HepG2 (cell line): ENCODE results near the gene GLB1L. TPM values are rescaled to one million over a fixed set of nuclear protein-coding genes. Genes with fewer than 3 reads are reported as not detected.

Experiments
- ATAC-seq: fragments of 200-7000 bp; cut with Tn5 transposase; 3 replicates; pipeline ENCODE4 v1.9.1; 2020; ENCODE audit warnings: mild to moderate bottlenecking, moderate library complexity
- BruUV-seq: library from RNA; stranded (reverse); fragments of 400-500 nt; replicated peaks from 2 replicates; lab custom pipeline; 2021; lab: Mats Ljungman, UMichigan
- CTCF ChIA-PET: fragments of 300-600 bp; formaldehyde crosslinking; extraction: SDS; loops from one replicate; lab custom pipeline; 2021; ENCODE audit warnings: low total read pairs, inconsistent platforms, low intra/inter-chr PET ratio; lab: Yijun Ruan, JAX
- POLR2A ChIA-PET: fragments of 350-600 bp; sonication (Branson Sonifier 250); formaldehyde crosslinking; loops from one replicate; lab custom pipeline; 2020; ENCODE audit warnings: antibody characterized with exemption, inconsistent platforms; lab: Yijun Ruan, JAX
- DNase-seq: peaks from one replicate; pipeline ENCODE4 v3.0.0-alpha.2; 2015; ENCODE audit warnings: low spot score
- FAIRE-seq: peaks from 3 replicates; lab custom pipeline; 2011; peaks lifted over from hg19 to GRCh38; lab: Jason Lieb, UNC
- H2AFZ ChIP-seq: one replicate; pipeline ENCODE4 v1.6.1; 2011; ENCODE audit warnings: low read length, inconsistent platforms
- H3K27ac ChIP-seq: fragments of 300-600 bp; 3 replicates; pipeline ENCODE4 v1.8.0; 2011; ENCODE audit warnings: mixed run types, mild to moderate bottlenecking, mixed read lengths, low read length, inconsistent platforms; ENCODE audit not compliant: insufficient read depth; ENCODE audit errors: extremely low read length
- H3K27me3 ChIP-seq, 2 experiments: fragments of 200-600 bp in 1 of 2; 2 replicates in 1 of 2; 3 replicates in 1 of 2; pipeline versions ENCODE4 v1.6.0 to v1.8.0; 2011; ENCODE audit warnings: low read length in 2 of 2, mild to moderate bottlenecking in 2 of 2, moderate library complexity in 2 of 2, inconsistent platforms in 1 of 2; ENCODE audit not compliant: insufficient read depth in 2 of 2, control insufficient read depth in 1 of 2
- H3K36me3 ChIP-seq, 2 experiments: fragments of 200-600 bp in 1 of 2; replicated peaks in 1 of 2; 2 replicates in 1 of 2; 3 replicates in 1 of 2; pipeline versions ENCODE4 v1.5.1 to v1.8.0; 2011; ENCODE audit warnings: low read length in 2 of 2, inconsistent platforms in 1 of 2; ENCODE audit not compliant: insufficient read depth in 2 of 2, control insufficient read depth in 1 of 2
- H3K4me1 ChIP-seq: 2 replicates; pipeline ENCODE4 v1.5.1; 2012; ENCODE audit warnings: low read length, inconsistent platforms; ENCODE audit not compliant: insufficient read depth
- H3K4me2 ChIP-seq: 2 replicates; pipeline ENCODE4 v1.6.0; 2011; ENCODE audit warnings: low read depth, low read length, inconsistent platforms
- H3K4me3 ChIP-seq, 3 experiments: fragments of 200-600 bp in 1 of 3; sonication (generic), shearing (Covaris generic) in 1 of 3; replicated peaks in 1 of 3; 2 replicates each; pipeline ENCODE4 v1.5.1; 2011 to 2016; ENCODE audit warnings: low read length in 3 of 3, inconsistent platforms in 2 of 3, low read depth in 2 of 3, mild to moderate bottlenecking in 2 of 3, control low read depth in 1 of 3, mixed read lengths in 1 of 3; ENCODE audit not compliant: insufficient read depth in 1 of 3
- H3K79me2 ChIP-seq: one replicate; pipeline ENCODE4 v1.6.1; 2011; ENCODE audit warnings: low read length, inconsistent platforms; ENCODE audit not compliant: insufficient read depth
- H3K9ac ChIP-seq: 2 replicates; pipeline ENCODE4 v1.6.0; 2011; ENCODE audit warnings: mild to moderate bottlenecking, low read depth, low read length, inconsistent platforms; ENCODE audit not compliant: insufficient read depth
- H3K9me3 ChIP-seq: 2 replicates; pipeline ENCODE4 v1.5.1; 2012; ENCODE audit warnings: mild to moderate bottlenecking, low read length
- H4K20me1 ChIP-seq: 2 replicates; pipeline ENCODE4 v1.6.0; 2011; ENCODE audit warnings: inconsistent platforms, mild to moderate bottlenecking, low read length, moderate library complexity; ENCODE audit not compliant: insufficient read depth
- BHLHE40 ChIP-seq: IDR thresholded peaks from 2 replicates; pipeline ENCODE4 v1.6.1; 2011; ENCODE audit warnings: low read length, improper control_type of control experiment
- BRCA1 ChIP-seq: sonication (generic); formaldehyde crosslinking; IDR thresholded peaks from 2 replicates; pipeline ENCODE4 v1.4.0; 2020; ENCODE audit warnings: missing genetic modification reagents
- KDM3A ChIP-seq: IDR thresholded peaks from 2 replicates; pipeline ENCODE4 v1.6.1; 2018; ENCODE audit warnings: low read depth, missing compliant biosample characterization
- MIXL1 ChIP-seq: IDR thresholded peaks from 2 replicates; pipeline ENCODE4 v1.6.1; 2016
- NR0B2 ChIP-seq: sonication (generic); formaldehyde crosslinking; IDR thresholded peaks from 2 replicates; pipeline ENCODE4 v1.4.0; 2020; ENCODE audit warnings: mild to moderate bottlenecking, missing genetic modification reagents
- PTBP1 ChIP-seq: fragments of 200-400 bp; formaldehyde crosslinking; IDR thresholded peaks from 2 replicates; pipeline ENCODE4 v1.6.1; 2018; ENCODE audit warnings: low read length, low read depth; ENCODE audit not compliant: poor library complexity, severe bottlenecking
- SPEN ChIP-seq: sonication (generic); formaldehyde crosslinking; IDR thresholded peaks from 2 replicates; pipeline ENCODE4 v1.5.1; 2020; ENCODE audit warnings: low read depth, mild to moderate bottlenecking, missing genetic modification reagents
- ZBTB33 ChIP-seq: sonication (generic); formaldehyde crosslinking; IDR thresholded peaks from 2 replicates; pipeline ENCODE4 v1.4.0; 2020; ENCODE audit warnings: missing genetic modification reagents
- ZNF224 ChIP-seq: sonication (generic); formaldehyde crosslinking; IDR thresholded peaks from 2 replicates; pipeline ENCODE4 v1.5.0; 2020; ENCODE audit warnings: mild to moderate bottlenecking, missing genetic modification reagents
- ZNF354B ChIP-seq: sonication (generic); formaldehyde crosslinking; IDR thresholded peaks from 2 replicates; pipeline ENCODE4 v1.8.0; 2022; ENCODE audit warnings: mild to moderate bottlenecking, missing genetic modification reagents
- ZNF512 ChIP-seq: sonication (generic); formaldehyde crosslinking; IDR thresholded peaks from 2 replicates; pipeline ENCODE4 v1.4.0; 2020; ENCODE audit warnings: mild to moderate bottlenecking, missing genetic modification reagents
- ZNF724P ChIP-seq: sonication (generic); formaldehyde crosslinking; IDR thresholded peaks from 2 replicates; pipeline ENCODE4 v1.8.0; 2022; ENCODE audit warnings: missing genetic modification reagents, borderline replicate concordance
- ZNF740 ChIP-seq: sonication (generic); formaldehyde crosslinking; IDR thresholded peaks from 2 replicates; pipeline ENCODE4 v1.4.0; 2020; ENCODE audit warnings: missing genetic modification reagents
- ZNF781 ChIP-seq: sonication (generic); formaldehyde crosslinking; IDR thresholded peaks from 2 replicates; pipeline ENCODE4 v1.5.1; 2020; ENCODE audit warnings: borderline replicate concordance, mild to moderate bottlenecking, missing genetic modification reagents; ENCODE audit errors: not compliant biosample characterization
- ZNF790 ChIP-seq: sonication (generic); formaldehyde crosslinking; IDR thresholded peaks from 2 replicates; pipeline ENCODE4 v1.8.0; 2022; ENCODE audit warnings: missing genetic modification reagents, mild to moderate bottlenecking, borderline replicate concordance
- WGBS: methylation state at CpG from one replicate; pipeline ENCODE4 v1.1.6; 2017; ENCODE audit warnings: low lambda C conversion rate; 5-methylcytosine and 5-hydroxymethylcytosine counted together
- in situ Hi-C: cut with HindIII; loops from 2 replicates; pipeline ENCODE4 v1.10.0; 2017; ENCODE audit warnings: low pct_unique_long_range_greater_than_20kb; ENCODE audit not compliant: extremely low pct_ligation_motif_present
- intact Hi-C: fragments of 100-400 bp; cut with micrococcal nuclease; formaldehyde crosslinking; loops from one replicate; pipeline ENCODE4 v1.10.0; 2022; ENCODE audit not compliant: unreplicated experiment
- polyA plus RNA-seq, 8 experiments: library from polyadenylated mRNA; depleted of rRNA in 3 of 8; stranded (reverse) in 7 of 8; unstranded in 1 of 8; fragments of >200 nt; fragmentation: Illumina TruSeq in 4 of 8; extraction: Trizol in 4 of 8; gene quantifications; 2 replicates each; pipeline versions ENCODE4 v1.2.1 to v1.2.3, GENCODE V29; 2011 to 2016; ENCODE audit warnings: low read depth in 4 of 8, missing spikeins in 1 of 8, mixed read lengths in 1 of 8; ENCODE audit not compliant: insufficient read depth in 1 of 8
- total RNA-seq, 5 experiments: library from RNA; depleted of rRNA; stranded (reverse); fragments of >200 nt; fragmentation: Illumina TruSeq; extraction: Trizol; gene quantifications; 2 replicates each; pipeline ENCODE4 v1.2.3, GENCODE V29; 2016; ENCODE audit warnings: low read depth in 1 of 5

Gene GLB1L
- total and polyA plus RNA-seq, 2 of the 13 experiments (the other 11 are each of a cell fraction or from before 2014, with no cell fraction given), result 6.8 to 7.3 TPM

- peak; percentile 87; the same call in 1 of the 2 replicates for TF ChIP-seq ZNF224 (CRISPR knock-in tag)
- peak; percentile 57 for TF ChIP-seq PTBP1
- no peak for TF ChIP-seq ZNF354B (CRISPR knock-in tag)
- no peak for TF ChIP-seq ZNF512 (CRISPR knock-in tag)
- TF ChIP-seq BRCA1 (CRISPR knock-in tag), result 0 out of 2 replicates have a peak, but pooled peaks have one; percentile 50
- 0 out of 2 replicates have a peak, but pooled peaks have one; percentile 52 for TF ChIP-seq ZNF790
Observed at GRCh38 chr2:219253753-219254589, 8.7 kb upstream of the GLB1L start, which contains the start of gene TUBA4A (continued).

- Histone ChIP-seq H4K20me1 (no peaks in the 10 kb centered on the region), H3K9ac (peak within 1 kb of the TSS; percentile 46; the same call in 1 of the 2 replicates), H3K36me3 (peaks cover 1 to 3% of the 10 kb centered on the region in 2 experiments; a peak in 3 of 5 replicates), H3K9me3 (no peaks in the 10 kb centered on the region), H2AFZ (no peak within 1 kb of the TSS), H3K4me2 (peak within 1 kb of the TSS; percentile 99), H3K27me3 (peaks cover 2 to 35% of the 10 kb centered on the region in 2 experiments; a peak in 4 of 5 replicates), H3K4me1 (peaks cover 63% of the 10 kb centered on the region), H3K79me2 (no peaks in the 10 kb centered on the region), H3K27ac (no peak within 1 kb of the TSS), H3K4me3 (peak within 1 kb of the TSS; percentile 62 to 83 (median 62))
- ATAC-seq (peak; percentile 1), DNase-seq (no peak), FAIRE-seq (no peak)
- WGBS, result 65% methylated on average over 43 of the region's 49 CpGs
- ChIA-PET POLR2A (interaction anchor here (1.2 to 5.7 kb wide), 13 partner anchors 8 to 299 kb away, joined by 3 to 73 read pairs (median 9); partner anchors contain the start of genes CNPPD1, DNAJB2, GLB1L and STK16), CTCF (interaction anchor here (0.6 to 1.2 kb wide), 3 partner anchors 24 to 41 kb away, joined by 3 read pairs; no protein-coding TSS in a partner anchor)
- BruUV-seq, result no TSS peak
- in situ Hi-C loops, result no loop called here
- intact Hi-C loops, result no loop called here
- TF ChIP-seq ZBTB33 (CRISPR knock-in tag) (peak; percentile 85), KDM3A (CRISPR knock-in tag) (no peak), NR0B2 (CRISPR knock-in tag) (0 out of 2 replicates have a peak, but pooled peaks have one; percentile 14), SPEN (CRISPR knock-in tag) (peak; percentile 9), MIXL1 (CRISPR knock-in tag) (no peak), BHLHE40 (peak; percentile 42; the same call in 1 of the 2 replicates), ZNF781 (CRISPR knock-in tag) (no peak), ZNF740 (CRISPR knock-in tag) (peak; percentile 34; the same call in 1 of the 2 replicates), ZNF724P (CRISPR knock-in tag) (0 out of 2 replicates have a peak, but pooled peaks have one; percentile 18)
Observed at GRCh38 chr2:219252900-219253752, 7.9 kb upstream of the GLB1L start, which contains the start of gene TUBA4B. TUBA4B (plus strand) TSS chr2:219253243; CDS start chr2:219253408, 165 bp downstream.
